HepG2 (cell line): Measurements from ENCODE around the gene AAGAB. TPM values are rescaled to one million over a fixed set of nuclear protein-coding genes. Genes with fewer than 3 reads are reported as not detected.

ENCODE experiments used
- ATF7 ChIP-seq, 2 experiments: fragments of 450-650 bp in 1 of 2; sonication (generic) in 1 of 2; formaldehyde crosslinking in 1 of 2; IDR thresholded peaks; 2 replicates each; pipeline versions ENCODE4 v1.4.0 to v1.6.1; 2016 to 2020; ENCODE audit warnings: antibody characterized with exemption in 1 of 2, mild to moderate bottlenecking in 1 of 2, missing genetic modification reagents in 1 of 2
- CBFB ChIP-seq: sonication (generic); formaldehyde crosslinking; IDR thresholded peaks from 2 replicates; pipeline ENCODE4 v1.4.0; 2020; ENCODE audit warnings: missing genetic modification reagents
- EED ChIP-seq: sonication (generic); formaldehyde crosslinking; IDR thresholded peaks from 2 replicates; pipeline ENCODE4 v1.5.0; 2020; ENCODE audit warnings: mild to moderate bottlenecking, missing genetic modification reagents
- KLF9 ChIP-seq: IDR thresholded peaks from 2 replicates; pipeline ENCODE4 v1.6.1; 2016; ENCODE audit warnings: low read depth
- MTA1 ChIP-seq: sonication (generic); formaldehyde crosslinking; IDR thresholded peaks from 2 replicates; pipeline ENCODE4 v1.4.0; 2020; ENCODE audit warnings: missing genetic modification reagents, mild to moderate bottlenecking, borderline replicate concordance
- ONECUT2 ChIP-seq: sonication (generic); formaldehyde crosslinking; IDR thresholded peaks from 2 replicates; pipeline ENCODE4 v1.4.0; 2020; ENCODE audit warnings: missing genetic modification reagents
- RARA ChIP-seq: IDR thresholded peaks from 2 replicates; pipeline ENCODE4 v1.6.1; 2016; ENCODE audit warnings: missing genetic modification reagents, missing compliant biosample characterization
- SAP130 ChIP-seq: IDR thresholded peaks from 2 replicates; pipeline ENCODE4 v1.6.1; 2016; ENCODE audit warnings: low read depth
- SP4 ChIP-seq: sonication (generic); formaldehyde crosslinking; IDR thresholded peaks from 2 replicates; pipeline ENCODE4 v1.8.1; 2023; ENCODE audit warnings: mild to moderate bottlenecking, missing genetic modification reagents
- SPEN ChIP-seq: sonication (generic); formaldehyde crosslinking; IDR thresholded peaks from 2 replicates; pipeline ENCODE4 v1.5.1; 2020; ENCODE audit warnings: low read depth, mild to moderate bottlenecking, missing genetic modification reagents
- ZKSCAN1 ChIP-seq: fragments of 150-350 bp; IDR thresholded peaks from 2 replicates; pipeline ENCODE4 v1.6.1; 2014; ENCODE audit warnings: low read length
- ZNF44 ChIP-seq: sonication (generic); formaldehyde crosslinking; IDR thresholded peaks from 2 replicates; pipeline ENCODE4 v1.5.1; 2020; ENCODE audit warnings: mild to moderate bottlenecking, missing genetic modification reagents
- ZNF552 ChIP-seq: sonication (generic); formaldehyde crosslinking; IDR thresholded peaks from 2 replicates; pipeline ENCODE4 v1.9.0; 2022; ENCODE audit warnings: missing genetic modification reagents, mild to moderate bottlenecking, borderline replicate concordance
- polyA plus RNA-seq, 8 experiments: library from polyadenylated mRNA; depleted of rRNA in 3 of 8; stranded (reverse) in 7 of 8; unstranded in 1 of 8; fragments of >200 nt; fragmentation: Illumina TruSeq in 4 of 8; extraction: Trizol in 4 of 8; gene quantifications; 2 replicates each; pipeline versions ENCODE4 v1.2.1 to v1.2.3, GENCODE V29; 2011 to 2016; ENCODE audit warnings: low read depth in 4 of 8, missing spikeins in 1 of 8, mixed read lengths in 1 of 8; ENCODE audit not compliant: insufficient read depth in 1 of 8
- total RNA-seq, 5 experiments: library from RNA; depleted of rRNA; stranded (reverse); fragments of >200 nt; fragmentation: Illumina TruSeq; extraction: Trizol; gene quantifications; 2 replicates each; pipeline ENCODE4 v1.2.3, GENCODE V29; 2016; ENCODE audit warnings: low read depth in 1 of 5
- TF ChIP-seq, protein P1 (sequence below), 2 experiments: fragments of 450-650 bp in 1 of 2; sonication (generic) in 1 of 2; formaldehyde crosslinking in 1 of 2; IDR thresholded peaks; 2 replicates each; pipeline versions ENCODE4 v1.6.1 to v1.8.0; 2016 to 2022; ENCODE audit warnings: antibody characterized with exemption in 1 of 2, mild to moderate bottlenecking in 1 of 2, missing genetic modification reagents in 1 of 2
- TF ChIP-seq, protein P2 (sequence below): IDR thresholded peaks from 2 replicates; pipeline ENCODE4 v1.6.1; 2016
- TF ChIP-seq, protein P3 (sequence below): sonication (generic); formaldehyde crosslinking; IDR thresholded peaks from 2 replicates; pipeline ENCODE4 v1.4.0; 2020; ENCODE audit warnings: low read depth, mild to moderate bottlenecking, missing genetic modification reagents

The AAGAB gene
- total and polyA plus RNA-seq, 2 of the 13 experiments (the other 11 are each of a cell fraction or from before 2014, with no cell fraction given) = 8.0 to 34.9 TPM

DNA sequence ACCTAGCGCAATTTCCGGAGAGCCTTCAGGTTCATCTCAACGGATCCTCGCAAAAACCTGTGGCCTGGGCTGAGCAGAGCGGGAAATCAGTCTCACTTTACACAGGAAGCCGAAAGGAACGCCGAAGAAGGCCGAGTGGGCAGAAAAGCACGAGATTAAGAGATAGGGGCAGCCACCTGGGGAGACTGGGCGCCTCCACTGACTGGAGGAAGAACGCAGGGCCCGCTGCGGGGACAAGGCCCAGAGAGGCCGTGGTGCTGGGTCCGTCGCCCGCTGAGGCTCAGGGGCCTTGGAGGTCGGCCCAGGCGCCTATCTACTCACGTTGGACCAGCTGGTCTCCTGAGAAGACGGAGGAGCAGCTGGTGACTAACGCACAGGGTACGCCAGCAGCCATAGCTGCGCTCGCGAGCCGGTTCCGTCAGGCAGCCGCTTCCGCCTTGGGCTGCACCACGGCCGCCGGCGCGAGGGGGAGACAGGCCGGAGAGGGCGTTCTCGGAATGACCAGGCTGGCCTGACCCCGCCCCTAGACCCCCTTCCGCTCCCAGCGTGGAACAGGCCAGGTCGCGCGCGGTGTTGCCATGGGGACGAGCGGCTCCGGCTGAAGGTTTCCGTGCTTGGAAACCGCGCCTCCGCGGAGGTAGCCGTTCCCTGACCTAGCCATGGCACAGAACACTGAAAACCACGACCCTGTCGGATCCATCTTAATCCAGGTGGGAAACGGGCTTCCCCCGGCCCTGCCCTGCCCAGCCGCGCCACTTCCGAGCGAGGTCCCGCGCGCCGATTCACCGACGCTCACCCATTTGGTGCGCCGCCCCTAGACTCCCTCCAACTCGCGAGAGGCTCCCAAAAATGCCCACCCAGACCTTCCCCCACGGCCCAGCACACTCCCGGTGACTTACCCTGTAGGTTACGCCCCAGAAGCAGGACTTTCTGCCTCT lies at the start of gene AAGAB, which contains the start of gene IQCH (continued):
- TF ChIP-seq, protein P1, sequence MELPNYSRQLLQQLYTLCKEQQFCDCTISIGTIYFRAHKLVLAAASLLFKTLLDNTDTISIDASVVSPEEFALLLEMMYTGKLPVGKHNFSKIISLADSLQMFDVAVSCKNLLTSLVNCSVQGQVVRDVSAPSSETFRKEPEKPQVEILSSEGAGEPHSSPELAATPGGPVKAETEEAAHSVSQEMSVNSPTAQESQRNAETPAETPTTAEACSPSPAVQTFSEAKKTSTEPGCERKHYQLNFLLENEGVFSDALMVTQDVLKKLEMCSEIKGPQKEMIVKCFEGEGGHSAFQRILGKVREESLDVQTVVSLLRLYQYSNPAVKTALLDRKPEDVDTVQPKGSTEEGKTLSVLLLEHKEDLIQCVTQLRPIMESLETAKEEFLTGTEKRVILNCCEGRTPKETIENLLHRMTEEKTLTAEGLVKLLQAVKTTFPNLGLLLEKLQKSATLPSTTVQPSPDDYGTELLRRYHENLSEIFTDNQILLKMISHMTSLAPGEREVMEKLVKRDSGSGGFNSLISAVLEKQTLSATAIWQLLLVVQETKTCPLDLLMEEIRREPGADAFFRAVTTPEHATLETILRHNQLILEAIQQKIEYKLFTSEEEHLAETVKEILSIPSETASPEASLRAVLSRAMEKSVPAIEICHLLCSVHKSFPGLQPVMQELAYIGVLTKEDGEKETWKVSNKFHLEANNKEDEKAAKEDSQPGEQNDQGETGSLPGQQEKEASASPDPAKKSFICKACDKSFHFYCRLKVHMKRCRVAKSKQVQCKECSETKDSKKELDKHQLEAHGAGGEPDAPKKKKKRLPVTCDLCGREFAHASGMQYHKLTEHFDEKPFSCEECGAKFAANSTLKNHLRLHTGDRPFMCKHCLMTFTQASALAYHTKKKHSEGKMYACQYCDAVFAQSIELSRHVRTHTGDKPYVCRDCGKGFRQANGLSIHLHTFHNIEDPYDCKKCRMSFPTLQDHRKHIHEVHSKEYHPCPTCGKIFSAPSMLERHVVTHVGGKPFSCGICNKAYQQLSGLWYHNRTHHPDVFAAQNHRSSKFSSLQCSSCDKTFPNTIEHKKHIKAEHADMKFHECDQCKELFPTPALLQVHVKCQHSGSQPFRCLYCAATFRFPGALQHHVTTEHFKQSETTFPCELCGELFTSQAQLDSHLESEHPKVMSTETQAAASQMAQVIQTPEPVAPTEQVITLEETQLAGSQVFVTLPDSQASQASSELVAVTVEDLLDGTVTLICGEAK (IDR thresholded peaks at IDR 0.05) = no peak
- TF ChIP-seq, protein P1 (CRISPR knock-in tag; IDR thresholded peaks at IDR 0.05) = peak; percentile 89
- no peak for TF ChIP-seq ZKSCAN1
- TF ChIP-seq CBFB = peak; percentile 79
- peak; percentile 89 for TF ChIP-seq SPEN (CRISPR knock-in tag)
- peak; percentile 79 for TF ChIP-seq ATF7 (IDR thresholded peaks at IDR 0.05)
- TF ChIP-seq ATF7 (CRISPR knock-in tag; IDR thresholded peaks at IDR 0.05) = no peak
- TF ChIP-seq ZNF552 (CRISPR knock-in tag) = no peak
- TF ChIP-seq, protein P2, sequence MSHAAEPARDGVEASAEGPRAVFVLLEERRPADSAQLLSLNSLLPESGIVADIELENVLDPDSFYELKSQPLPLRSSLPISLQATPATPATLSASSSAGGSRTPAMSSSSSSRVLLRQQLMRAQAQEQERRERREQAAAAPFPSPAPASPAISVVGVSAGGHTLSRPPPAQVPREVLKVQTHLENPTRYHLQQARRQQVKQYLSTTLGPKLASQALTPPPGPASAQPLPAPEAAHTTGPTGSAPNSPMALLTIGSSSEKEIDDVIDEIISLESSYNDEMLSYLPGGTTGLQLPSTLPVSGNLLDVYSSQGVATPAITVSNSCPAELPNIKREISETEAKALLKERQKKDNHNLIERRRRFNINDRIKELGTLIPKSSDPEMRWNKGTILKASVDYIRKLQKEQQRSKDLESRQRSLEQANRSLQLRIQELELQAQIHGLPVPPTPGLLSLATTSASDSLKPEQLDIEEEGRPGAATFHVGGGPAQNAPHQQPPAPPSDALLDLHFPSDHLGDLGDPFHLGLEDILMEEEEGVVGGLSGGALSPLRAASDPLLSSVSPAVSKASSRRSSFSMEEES (CRISPR knock-in tag) = peak; percentile 50; the same call in 1 of the 2 replicates
- TF ChIP-seq KLF9 (CRISPR knock-in tag) = 0 out of 2 replicates have a peak, but pooled peaks have one; percentile 35
- peak; percentile 100 for TF ChIP-seq SAP130
- TF ChIP-seq SP4 (CRISPR knock-in tag) = peak; percentile 100
- no peak; the same call in 1 of the 2 replicates for TF ChIP-seq MTA1 (CRISPR knock-in tag)
- no peak for TF ChIP-seq ONECUT2 (CRISPR knock-in tag)
- TF ChIP-seq ZNF44 (CRISPR knock-in tag) = 0 out of 2 replicates have a peak, but pooled peaks have one; percentile 66
- TF ChIP-seq RARA = 0 out of 2 replicates have a peak, but pooled peaks have one; percentile 22
- TF ChIP-seq, protein P3, sequence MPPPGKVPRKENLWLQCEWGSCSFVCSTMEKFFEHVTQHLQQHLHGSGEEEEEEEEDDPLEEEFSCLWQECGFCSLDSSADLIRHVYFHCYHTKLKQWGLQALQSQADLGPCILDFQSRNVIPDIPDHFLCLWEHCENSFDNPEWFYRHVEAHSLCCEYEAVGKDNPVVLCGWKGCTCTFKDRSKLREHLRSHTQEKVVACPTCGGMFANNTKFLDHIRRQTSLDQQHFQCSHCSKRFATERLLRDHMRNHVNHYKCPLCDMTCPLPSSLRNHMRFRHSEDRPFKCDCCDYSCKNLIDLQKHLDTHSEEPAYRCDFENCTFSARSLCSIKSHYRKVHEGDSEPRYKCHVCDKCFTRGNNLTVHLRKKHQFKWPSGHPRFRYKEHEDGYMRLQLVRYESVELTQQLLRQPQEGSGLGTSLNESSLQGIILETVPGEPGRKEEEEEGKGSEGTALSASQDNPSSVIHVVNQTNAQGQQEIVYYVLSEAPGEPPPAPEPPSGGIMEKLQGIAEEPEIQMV = no peak
- TF ChIP-seq EED = peak; percentile 39; the same call in 1 of the 2 replicates
